ENCODE measurements around the gene PSMG1.
A peak's percentile ranks its signal among the peaks of the same experiment; 100 is the strongest.

The PSMG1 gene

DNA sequence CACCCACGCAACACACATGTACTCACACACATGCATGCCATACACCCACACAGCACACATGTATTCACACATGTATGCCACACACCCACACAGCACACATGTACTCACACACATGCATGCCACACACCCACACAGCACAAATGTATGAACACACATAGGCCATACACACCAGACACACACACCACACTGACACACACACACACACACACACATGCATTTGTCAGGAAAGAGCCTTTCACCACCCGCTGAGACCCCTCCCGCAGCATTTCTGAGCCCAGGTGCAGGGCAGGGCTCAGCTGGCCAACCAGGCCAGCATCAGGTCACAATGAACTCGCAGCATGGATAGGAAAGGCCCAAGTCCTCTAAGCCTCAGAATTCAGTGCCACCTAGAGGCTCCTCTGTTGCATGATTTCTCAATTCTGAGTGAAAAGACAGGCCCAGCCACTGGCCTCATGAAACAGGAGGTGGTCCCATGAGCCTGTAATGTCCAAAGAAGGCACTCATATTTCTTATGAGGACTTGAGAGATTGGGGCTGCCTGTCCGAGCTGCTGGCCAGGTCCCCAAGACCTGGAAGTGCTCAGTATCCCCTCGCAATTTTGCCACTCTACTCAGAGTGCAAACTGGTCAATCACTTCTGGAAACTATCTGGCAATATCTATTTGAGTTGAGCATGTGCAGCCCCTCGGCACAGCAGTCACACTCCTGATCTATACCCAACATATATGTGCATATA lies 57.3 kb downstream of the PSMG1 start:
- DNase-seq (ENCODE audit: low read depth), result peak; percentile 74
- TF ChIP-seq MAX (IDR thresholded peaks at IDR 0.05; ENCODE audit: low read depth, low read length) (no peak), CTCF (IDR thresholded peaks at IDR 0.05; ENCODE audit: low read depth, low read length) (peak; percentile 58)
- no peak overlapping the region for H3K4me3 ChIP-seq (ENCODE audit: low read depth, low read length)
